Kidney epithelial cell (primary cell): ENCODE results near the gene ZNF514. TPM values are rescaled to one million over a fixed set of nuclear protein-coding genes. Genes with fewer than 3 reads are reported as not detected.
"Not testable (repeated sequence)": the region's sequence is repeated elsewhere in the genome, so short reads cannot be mapped to it uniquely, and the experiment has no call there.

Source experiments
- DNase-seq: peaks from one replicate; pipeline ENCODE4 v3.0.0-alpha.2; 2010; ENCODE audit warnings: low read depth
- H3K27me3 ChIP-seq: 2 replicates; pipeline ENCODE4 v1.6.0; 2011; ENCODE audit warnings: low read length; ENCODE audit not compliant: control insufficient read depth, insufficient read depth
- H3K36me3 ChIP-seq: 2 replicates; pipeline ENCODE4 v1.5.1; 2011; ENCODE audit warnings: low read length; ENCODE audit not compliant: control insufficient read depth, insufficient read depth
- H3K4me3 ChIP-seq: 2 replicates; pipeline ENCODE4 v1.5.1; 2011; ENCODE audit warnings: low read depth, mild to moderate bottlenecking, control low read depth, low read length
- total RNA-seq: library from RNA; depleted of rRNA; stranded (reverse); fragments of >200 nt; gene quantifications from 2 replicates; pipeline ENCODE4 v1.2.3, GENCODE V29; 2015
- TF ChIP-seq, protein P1 (sequence below): IDR thresholded peaks from 2 replicates; pipeline ENCODE4 v1.5.1; 2011; ENCODE audit warnings: mild to moderate bottlenecking, moderate library complexity, low read length, control low read depth, inconsistent platforms; ENCODE audit not compliant: insufficient read depth, poor library complexity, severe bottlenecking

The ZNF514 gene
- total RNA-seq, 1 donor from 2014 or later: 8.2 TPM

DNA sequence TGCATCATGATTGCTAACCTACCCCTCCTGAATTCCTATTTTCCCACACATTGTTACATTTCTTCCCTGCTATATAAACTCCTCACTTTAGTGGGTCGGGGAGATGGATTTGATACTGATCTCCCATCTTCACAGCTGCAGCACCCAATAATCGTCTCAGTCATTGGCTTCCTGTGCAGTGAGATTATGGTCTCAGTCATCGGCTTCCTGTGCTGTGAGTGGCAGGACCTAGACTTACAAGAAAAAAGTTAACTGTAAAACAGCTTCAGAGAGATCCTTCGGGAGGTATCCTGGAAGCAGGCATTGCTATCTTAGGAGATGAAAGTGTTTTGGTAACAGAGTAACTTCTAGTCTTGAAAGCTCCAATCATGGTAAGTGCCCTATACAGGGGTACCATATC is 44.3 kb upstream of the ZNF514 start:
- H3K36me3 ChIP-seq: no peaks in the 10 kb centered on the region
- TF ChIP-seq, protein P1, sequence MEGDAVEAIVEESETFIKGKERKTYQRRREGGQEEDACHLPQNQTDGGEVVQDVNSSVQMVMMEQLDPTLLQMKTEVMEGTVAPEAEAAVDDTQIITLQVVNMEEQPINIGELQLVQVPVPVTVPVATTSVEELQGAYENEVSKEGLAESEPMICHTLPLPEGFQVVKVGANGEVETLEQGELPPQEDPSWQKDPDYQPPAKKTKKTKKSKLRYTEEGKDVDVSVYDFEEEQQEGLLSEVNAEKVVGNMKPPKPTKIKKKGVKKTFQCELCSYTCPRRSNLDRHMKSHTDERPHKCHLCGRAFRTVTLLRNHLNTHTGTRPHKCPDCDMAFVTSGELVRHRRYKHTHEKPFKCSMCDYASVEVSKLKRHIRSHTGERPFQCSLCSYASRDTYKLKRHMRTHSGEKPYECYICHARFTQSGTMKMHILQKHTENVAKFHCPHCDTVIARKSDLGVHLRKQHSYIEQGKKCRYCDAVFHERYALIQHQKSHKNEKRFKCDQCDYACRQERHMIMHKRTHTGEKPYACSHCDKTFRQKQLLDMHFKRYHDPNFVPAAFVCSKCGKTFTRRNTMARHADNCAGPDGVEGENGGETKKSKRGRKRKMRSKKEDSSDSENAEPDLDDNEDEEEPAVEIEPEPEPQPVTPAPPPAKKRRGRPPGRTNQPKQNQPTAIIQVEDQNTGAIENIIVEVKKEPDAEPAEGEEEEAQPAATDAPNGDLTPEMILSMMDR: no peak
- no peak for DNase-seq
- no peaks in the 10 kb centered on the region for H3K27me3 ChIP-seq
- H3K4me3 ChIP-seq: no peak overlapping the region

DNA sequence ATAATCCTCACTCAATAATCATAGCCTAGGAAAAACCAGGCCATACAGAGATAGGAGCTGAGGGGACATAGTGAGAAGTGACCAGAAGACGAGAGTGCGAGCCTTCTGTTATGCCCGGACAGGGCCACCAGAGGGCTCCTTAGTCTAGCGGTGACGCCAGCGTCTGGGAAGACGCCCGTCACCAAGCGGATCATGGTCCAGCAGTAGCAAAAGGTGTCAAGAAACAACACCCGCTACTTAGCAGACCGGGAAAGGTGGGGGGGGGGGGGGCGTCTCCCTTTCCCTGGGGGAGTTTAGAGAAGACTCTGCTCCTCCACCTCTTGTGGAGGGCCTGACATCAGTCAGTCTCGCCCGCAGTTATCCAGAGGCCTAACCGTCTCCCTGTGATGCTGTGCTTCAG is 33.3 kb upstream of the ZNF514 start:
- H3K27me3 ChIP-seq, H3K36me3 ChIP-seq, DNase-seq, H3K4me3 ChIP-seq: not testable (repeated sequence)
- TF ChIP-seq, protein P1: peak; percentile 53

DNA sequence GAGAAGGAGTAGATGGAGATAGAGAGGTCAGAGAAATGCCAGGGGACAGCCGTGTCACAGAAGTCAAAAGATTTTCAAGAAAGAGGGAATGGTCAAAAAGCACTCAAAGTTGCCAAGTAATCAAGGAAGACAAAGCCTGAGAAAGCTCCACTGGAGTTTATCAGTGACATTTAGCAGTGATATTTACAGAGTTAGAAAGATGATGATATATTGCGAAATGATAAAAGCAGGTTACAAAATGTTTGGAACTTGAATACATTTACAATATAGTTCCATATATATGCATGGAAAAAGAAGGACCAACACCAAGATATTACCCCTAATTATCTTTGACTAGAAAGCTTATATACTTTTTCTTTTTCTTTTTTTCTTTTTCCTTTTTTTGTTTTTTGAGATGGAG is 26.3 kb upstream of the ZNF514 start:
- no peak for DNase-seq
- Histone ChIP-seq H3K27me3 (no peaks in the 10 kb centered on the region), H3K36me3 (peaks cover 3% of the 10 kb centered on the region), H3K4me3 (no peak overlapping the region)
- TF ChIP-seq, protein P1: no peak

DNA sequence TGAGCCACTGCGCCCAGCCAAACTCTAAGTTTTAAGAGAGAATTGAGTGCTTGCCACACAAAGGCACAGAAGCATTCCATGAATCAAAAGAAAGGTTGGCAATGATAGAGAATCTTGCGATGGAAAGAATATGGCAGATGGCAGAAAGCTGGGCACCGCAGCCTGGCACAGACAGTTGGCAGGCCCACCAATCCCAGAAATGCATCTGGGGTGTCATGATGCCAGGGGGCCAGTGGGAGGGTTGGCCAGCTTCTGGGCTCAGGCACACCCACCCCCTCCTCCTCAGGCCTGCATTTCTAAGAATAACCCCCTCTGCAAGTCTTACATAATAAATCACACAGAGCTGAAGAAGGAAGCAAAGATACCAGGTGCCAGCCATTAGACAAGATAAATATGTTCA is 25.5 kb upstream of the ZNF514 start:
- no peak for DNase-seq
- TF ChIP-seq, protein P1: no peak
- H3K27me3 ChIP-seq: no peaks in the 10 kb centered on the region
- peaks cover 3% of the 10 kb centered on the region for H3K36me3 ChIP-seq
- H3K4me3 ChIP-seq: no peak overlapping the region

DNA sequence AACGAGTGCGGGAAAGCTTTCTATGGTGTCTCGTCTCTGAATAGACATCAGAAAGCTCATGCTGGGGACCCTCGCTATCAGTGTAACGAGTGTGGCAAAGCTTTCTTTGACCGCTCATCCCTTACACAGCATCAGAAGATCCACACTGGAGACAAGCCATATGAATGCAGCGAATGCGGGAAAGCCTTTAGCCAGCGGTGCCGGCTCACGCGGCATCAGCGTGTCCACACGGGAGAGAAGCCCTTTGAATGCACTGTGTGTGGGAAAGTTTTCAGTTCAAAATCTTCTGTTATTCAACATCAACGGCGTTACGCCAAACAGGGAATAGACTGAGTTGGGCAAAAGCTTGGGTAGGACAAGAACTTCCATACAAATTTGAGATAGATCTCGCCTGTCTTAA is 22.1 kb upstream of the ZNF514 start:
- Histone ChIP-seq H3K36me3 (peaks cover 3% of the 10 kb centered on the region), H3K4me3 (no peak overlapping the region), H3K27me3 (no peaks in the 10 kb centered on the region)
- DNase-seq: no peak
- TF ChIP-seq, protein P1: no peak

DNA sequence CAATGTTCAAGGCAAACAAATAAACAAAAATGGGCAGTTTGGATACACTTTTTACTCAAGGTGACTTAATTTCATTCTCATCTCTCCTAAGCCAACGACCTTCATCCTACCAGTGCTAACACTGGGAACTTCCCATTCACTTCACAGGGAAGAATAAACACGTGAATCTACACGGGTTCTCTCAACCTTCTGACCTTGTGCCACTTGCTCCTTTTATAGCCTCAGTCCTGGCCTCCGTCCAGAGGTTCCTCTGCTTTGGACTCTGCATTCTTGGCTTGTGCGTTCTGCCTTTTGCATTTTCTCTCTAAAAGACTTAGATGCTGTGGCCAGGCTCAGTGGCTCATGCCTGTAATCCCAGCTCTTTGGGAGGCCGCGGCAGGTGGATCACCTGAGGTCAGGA is 19.8 kb upstream of the ZNF514 start:
- peaks cover 3% of the 10 kb centered on the region for H3K36me3 ChIP-seq
- H3K27me3 ChIP-seq: no peaks in the 10 kb centered on the region
- DNase-seq: no peak
- TF ChIP-seq, protein P1: no peak
- no peak overlapping the region for H3K4me3 ChIP-seq
